Measurements from ENCODE around the gene C1orf159. TPM values are rescaled to one million over a fixed set of nuclear protein-coding genes. Genes with fewer than 3 reads are reported as not detected.

The C1orf159 gene
- 10 to 100 TPM; 22.3 to 27.6 (median 26.8) TPM for total RNA-seq

- peaks cover 5% of the 10 kb centered on the region for H3K4me1 Mint-ChIP-seq (ENCODE audit: low read depth)
- ATAC-seq: peak; percentile 93 to 94
- H3K4me3 Mint-ChIP-seq: peak within 1 kb of the TSS; percentile 84
- H3K9me3 Mint-ChIP-seq: peaks cover 3% of the 10 kb centered on the region
- H3K36me3 Mint-ChIP-seq (ENCODE audit: insufficient read depth): peaks cover 11% of the 10 kb centered on the region
- H3K27me3 Mint-ChIP-seq (ENCODE audit: low read depth): peaks cover 6% of the 10 kb centered on the region
- peak; percentile 99 for DNase-seq
Observed at GRCh38 chr1:1115786-1116700, at the start of gene C1orf159. Gene C1orf159, minus strand, starts transcription at chr1:1116089. Its CDS starts 24,546 bp downstream, at chr1:1091543.

- H3K4me1 Mint-ChIP-seq (ENCODE audit: low read depth): peaks cover 8% of the 10 kb centered on the region
- no peak for DNase-seq
- no peaks in the 10 kb centered on the region for H3K36me3 Mint-ChIP-seq (ENCODE audit: insufficient read depth)
- H3K9me3 Mint-ChIP-seq: no peaks in the 10 kb centered on the region
- H3K4me3 Mint-ChIP-seq: no peak overlapping the region
- H3K27me3 Mint-ChIP-seq (ENCODE audit: low read depth): peaks cover 3% of the 10 kb centered on the region
- no peak for ATAC-seq
Observed at GRCh38 chr1:1165485-1165884, 49.6 kb upstream of the C1orf159 start.

GRCh38 chr1:1164701-1165451 lies 49.0 kb upstream of the C1orf159 start:
- ATAC-seq (no peak), DNase-seq (no peak)
- H3K4me3 Mint-ChIP-seq: no peak overlapping the region
- H3K4me1 Mint-ChIP-seq (ENCODE audit: low read depth): peaks cover 4% of the 10 kb centered on the region
- H3K9me3 Mint-ChIP-seq: no peaks in the 10 kb centered on the region
- H3K27me3 Mint-ChIP-seq (ENCODE audit: low read depth): no peaks in the 10 kb centered on the region
- H3K36me3 Mint-ChIP-seq (ENCODE audit: insufficient read depth): no peaks in the 10 kb centered on the region

- H3K9me3 Mint-ChIP-seq: no peaks in the 10 kb centered on the region
- no peaks in the 10 kb centered on the region for H3K27me3 Mint-ChIP-seq (ENCODE audit: low read depth)
- ATAC-seq (no peak), DNase-seq (no peak)
- H3K4me1 Mint-ChIP-seq (ENCODE audit: low read depth): peaks cover 2% of the 10 kb centered on the region
- H3K36me3 Mint-ChIP-seq (ENCODE audit: insufficient read depth): no peaks in the 10 kb centered on the region
- no peak overlapping the region for H3K4me3 Mint-ChIP-seq
Observed at GRCh38 chr1:1164361-1164700, 48.4 kb upstream of the C1orf159 start.

GRCh38 chr1:1163538-1164070 lies 47.7 kb upstream of the C1orf159 start:
- ATAC-seq (no peak), DNase-seq (no peak)
- Mint-ChIP-seq H3K9me3 (no peaks in the 10 kb centered on the region), H3K36me3 (ENCODE audit: insufficient read depth) (no peaks in the 10 kb centered on the region), H3K4me1 (ENCODE audit: low read depth) (peaks cover 2% of the 10 kb centered on the region), H3K27me3 (ENCODE audit: low read depth) (no peaks in the 10 kb centered on the region), H3K4me3 (no peak overlapping the region)

- DNase-seq (no peak), ATAC-seq (no peak)
- H3K4me3 Mint-ChIP-seq: no peak overlapping the region
- no peaks in the 10 kb centered on the region for H3K36me3 Mint-ChIP-seq (ENCODE audit: insufficient read depth)
- no peaks in the 10 kb centered on the region for H3K9me3 Mint-ChIP-seq
- peaks cover 2% of the 10 kb centered on the region for H3K4me1 Mint-ChIP-seq (ENCODE audit: low read depth)
- H3K27me3 Mint-ChIP-seq (ENCODE audit: low read depth): no peaks in the 10 kb centered on the region
Observed at GRCh38 chr1:1162597-1163537, 47.0 kb upstream of the C1orf159 start.

- DNase-seq (no peak), ATAC-seq (no peak)
- no peaks in the 10 kb centered on the region for H3K36me3 Mint-ChIP-seq (ENCODE audit: insufficient read depth)
- H3K9me3 Mint-ChIP-seq: no peaks in the 10 kb centered on the region
- no peaks in the 10 kb centered on the region for H3K27me3 Mint-ChIP-seq (ENCODE audit: low read depth)
- H3K4me1 Mint-ChIP-seq (ENCODE audit: low read depth): peaks cover 2% of the 10 kb centered on the region
- H3K4me3 Mint-ChIP-seq: no peak overlapping the region
Observed at GRCh38 chr1:1161683-1162079, 45.8 kb upstream of the C1orf159 start.

GRCh38 chr1:1161078-1161682 lies 45.3 kb upstream of the C1orf159 start:
- H3K9me3 Mint-ChIP-seq: no peaks in the 10 kb centered on the region
- no peaks in the 10 kb centered on the region for H3K27me3 Mint-ChIP-seq (ENCODE audit: low read depth)
- no peaks in the 10 kb centered on the region for H3K36me3 Mint-ChIP-seq (ENCODE audit: insufficient read depth)
- DNase-seq (no peak), ATAC-seq (no peak)
- no peak overlapping the region for H3K4me3 Mint-ChIP-seq
- peaks cover 2% of the 10 kb centered on the region for H3K4me1 Mint-ChIP-seq (ENCODE audit: low read depth)

- ATAC-seq: no peak
- DNase-seq: no peak
- peaks cover under 1% of the 10 kb centered on the region for H3K9me3 Mint-ChIP-seq
- no peaks in the 10 kb centered on the region for H3K27me3 Mint-ChIP-seq (ENCODE audit: low read depth)
- H3K4me3 Mint-ChIP-seq: no peak overlapping the region
- no peaks in the 10 kb centered on the region for H3K36me3 Mint-ChIP-seq (ENCODE audit: insufficient read depth)
- H3K4me1 Mint-ChIP-seq (ENCODE audit: low read depth): no peaks in the 10 kb centered on the region
Observed at GRCh38 chr1:1160281-1160930, 44.5 kb upstream of the C1orf159 start.

- DNase-seq (no peak), ATAC-seq (peak; percentile 72 to 79)
- Mint-ChIP-seq H3K36me3 (ENCODE audit: insufficient read depth) (no peaks in the 10 kb centered on the region), H3K27me3 (ENCODE audit: low read depth) (no peaks in the 10 kb centered on the region), H3K4me1 (ENCODE audit: low read depth) (no peaks in the 10 kb centered on the region), H3K4me3 (peak overlapping the region; percentile 35), H3K9me3 (peaks cover 13% of the 10 kb centered on the region)
Observed at GRCh38 chr1:1157914-1158710, 42.2 kb upstream of the C1orf159 start.

- Mint-ChIP-seq H3K4me3 (peak overlapping the region; percentile 70), H3K27me3 (ENCODE audit: low read depth) (no peaks in the 10 kb centered on the region), H3K9me3 (peaks cover 19% of the 10 kb centered on the region), H3K4me1 (ENCODE audit: low read depth) (no peaks in the 10 kb centered on the region), H3K36me3 (ENCODE audit: insufficient read depth) (no peaks in the 10 kb centered on the region)
- ATAC-seq (peak; percentile 79 to 83), DNase-seq (peak; percentile 53)
Observed at GRCh38 chr1:1157426-1157913, 41.6 kb upstream of the C1orf159 start.

- no peaks in the 10 kb centered on the region for H3K27me3 Mint-ChIP-seq (ENCODE audit: low read depth)
- DNase-seq: no peak
- no peak for ATAC-seq
- H3K4me1 Mint-ChIP-seq (ENCODE audit: low read depth): no peaks in the 10 kb centered on the region
- no peaks in the 10 kb centered on the region for H3K36me3 Mint-ChIP-seq (ENCODE audit: insufficient read depth)
- peaks cover 22% of the 10 kb centered on the region for H3K9me3 Mint-ChIP-seq
- H3K4me3 Mint-ChIP-seq: peak overlapping the region; percentile 48
Observed at GRCh38 chr1:1157033-1157365, 41.1 kb upstream of the C1orf159 start.
